OCI-LY1 (cell line): ENCODE measurements around the gene CLTB.

Source experiments
- EZH2 ChIP-seq: fragments of 200-600 bp; sonication (generic), shearing (Covaris generic); IDR thresholded peaks from 2 replicates; pipeline ENCODE4 v1.8.0; 2017; ENCODE audit warnings: borderline replicate concordance, mixed run types, mild to moderate bottlenecking, antibody characterized with exemption, low read length, moderate library complexity, mixed read lengths
- TF ChIP-seq, protein P1 (sequence below): fragments of 200-600 bp; sonication (generic), shearing (Covaris generic); IDR thresholded peaks from 2 replicates; pipeline ENCODE4 v1.5.1; 2017; ENCODE audit warnings: mild to moderate bottlenecking, antibody characterized with exemption, low read length, moderate library complexity, mixed read lengths

DNA sequence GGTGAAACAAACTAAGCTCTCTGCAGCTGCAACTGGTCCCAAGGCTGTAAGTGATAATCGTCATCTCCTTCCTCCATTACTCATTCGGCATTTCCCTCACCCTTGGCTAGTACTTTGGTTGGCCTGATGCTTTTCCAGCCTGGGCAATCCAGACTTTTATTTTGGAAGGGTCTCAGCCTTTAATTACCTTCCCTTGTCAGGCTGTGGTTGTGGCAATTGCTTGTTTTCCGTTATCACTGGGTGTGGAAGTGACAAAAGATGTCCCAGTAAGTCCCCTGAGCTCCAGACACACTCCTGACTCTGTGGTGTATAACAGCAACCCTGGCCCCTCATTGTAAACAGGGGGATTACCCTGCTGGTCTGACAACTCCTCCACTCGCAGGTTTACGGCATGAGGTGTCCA lies 25.6 kb upstream of the CLTB start:
- TF ChIP-seq, protein P1, sequence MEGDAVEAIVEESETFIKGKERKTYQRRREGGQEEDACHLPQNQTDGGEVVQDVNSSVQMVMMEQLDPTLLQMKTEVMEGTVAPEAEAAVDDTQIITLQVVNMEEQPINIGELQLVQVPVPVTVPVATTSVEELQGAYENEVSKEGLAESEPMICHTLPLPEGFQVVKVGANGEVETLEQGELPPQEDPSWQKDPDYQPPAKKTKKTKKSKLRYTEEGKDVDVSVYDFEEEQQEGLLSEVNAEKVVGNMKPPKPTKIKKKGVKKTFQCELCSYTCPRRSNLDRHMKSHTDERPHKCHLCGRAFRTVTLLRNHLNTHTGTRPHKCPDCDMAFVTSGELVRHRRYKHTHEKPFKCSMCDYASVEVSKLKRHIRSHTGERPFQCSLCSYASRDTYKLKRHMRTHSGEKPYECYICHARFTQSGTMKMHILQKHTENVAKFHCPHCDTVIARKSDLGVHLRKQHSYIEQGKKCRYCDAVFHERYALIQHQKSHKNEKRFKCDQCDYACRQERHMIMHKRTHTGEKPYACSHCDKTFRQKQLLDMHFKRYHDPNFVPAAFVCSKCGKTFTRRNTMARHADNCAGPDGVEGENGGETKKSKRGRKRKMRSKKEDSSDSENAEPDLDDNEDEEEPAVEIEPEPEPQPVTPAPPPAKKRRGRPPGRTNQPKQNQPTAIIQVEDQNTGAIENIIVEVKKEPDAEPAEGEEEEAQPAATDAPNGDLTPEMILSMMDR, result no peak
- TF ChIP-seq EZH2, result no peak
